B cell (primary cell): ENCODE results near the gene TFCP2L1. TPM values are rescaled to one million over a fixed set of nuclear protein-coding genes. Genes with fewer than 3 reads are reported as not detected.

Experiments used
- ATAC-seq: fragments of 200-7000 bp; cut with Tn5 transposase; one replicate; pipeline ENCODE4 v1.10.0; 2021; ENCODE audit warnings: low read depth, mild to moderate bottlenecking, moderate number of reproducible peaks, moderate library complexity
- CTCF ChIA-PET: fragments of 350-600 bp; sonication (Branson Sonifier 250); formaldehyde crosslinking; loops from one replicate; lab custom pipeline; 2021; ENCODE audit warnings: antibody characterized with exemption, inconsistent platforms; lab: Charles Lee
- POLR2A ChIA-PET: fragments of 350-600 bp; sonication (Branson Sonifier 250); formaldehyde crosslinking; loops from one replicate; lab custom pipeline; 2021; ENCODE audit warnings: antibody characterized with exemption; lab: Charles Lee
- DNase-seq: peaks from one replicate; pipeline ENCODE4 v3.0.0; 2013
- H2AFZ ChIP-seq: 2 replicates; pipeline ENCODE4 v1.6.1; 2012; ENCODE audit warnings: mild to moderate bottlenecking, low read depth, low read length; ENCODE audit not compliant: insufficient read depth, poor library complexity, severe bottlenecking
- H3K27ac ChIP-seq, 2 donors: 1 replicate in 1 of 2; 2 replicates in 1 of 2; pipeline ENCODE4 v1.5.1; 2012 to 2013; ENCODE audit warnings: low read length in 2 of 2, mild to moderate bottlenecking in 2 of 2, moderate library complexity in 1 of 2
- H3K27me3 ChIP-seq, 4 experiments: fragments of 200-600 bp in 1 of 4; sonication (generic) in 1 of 4; replicated peaks in 1 of 4; 1 replicate in 2 of 4; 2 replicates in 2 of 4; pipeline versions ENCODE4 v1.6.1 to v1.7.0; 2013 to 2016; ENCODE audit warnings: low read length in 3 of 4, mild to moderate bottlenecking in 2 of 4, mixed read lengths in 1 of 4, moderate library complexity in 1 of 4; ENCODE audit not compliant: insufficient read depth in 4 of 4, control insufficient read depth in 3 of 4; ENCODE audit errors: control extremely low read depth in 1 of 4
- H3K36me3 ChIP-seq, 2 experiments: replicated peaks in 1 of 2; 1 replicate in 1 of 2; 2 replicates in 1 of 2; pipeline versions ENCODE4 v1.6.1 to v1.7.1; 2013; ENCODE audit warnings: low read length in 1 of 2; ENCODE audit not compliant: insufficient read depth in 2 of 2, control insufficient read depth in 1 of 2; ENCODE audit errors: control extremely low read depth in 1 of 2, extremely low read depth in 1 of 2
- H3K4me1 ChIP-seq, 2 donors: fragments of 200-600 bp in 1 of 2; sonication (generic) in 1 of 2; 1 replicate in 1 of 2; 2 replicates in 1 of 2; pipeline versions ENCODE4 v1.5.1 to v1.6.1; 2013 to 2017; ENCODE audit warnings: low read length in 2 of 2; ENCODE audit not compliant: control insufficient read depth in 2 of 2, insufficient read depth in 2 of 2
- H3K4me2 ChIP-seq: replicated peaks from 2 replicates; pipeline ENCODE3; 2012; ENCODE audit warnings: mild to moderate bottlenecking, low read depth, low read length; ENCODE audit not compliant: poor library complexity, severe bottlenecking
- H3K4me3 ChIP-seq, 5 experiments: fragments of 200-600 bp in 1 of 5; sonication (generic) in 1 of 5; 1 replicate in 3 of 5; 2 replicates in 2 of 5; pipeline versions ENCODE4 v1.5.1 to v1.7.0; 2011 to 2016; ENCODE audit warnings: low read length in 4 of 5, mild to moderate bottlenecking in 4 of 5, low read depth in 2 of 5, control low read depth in 1 of 5, moderate library complexity in 1 of 5; ENCODE audit not compliant: insufficient read depth in 1 of 5; ENCODE audit errors: control extremely low read depth in 1 of 5, extremely low read depth in 1 of 5
- H3K79me2 ChIP-seq: fragments of 200-600 bp; sonication (generic); one replicate; pipeline ENCODE4 v1.6.0; 2016; ENCODE audit warnings: low read length; ENCODE audit not compliant: control insufficient read depth, insufficient read depth
- H3K9ac ChIP-seq: fragments of 200-600 bp; sonication (generic); 2 replicates; pipeline ENCODE4 v1.6.1; 2017; ENCODE audit warnings: mild to moderate bottlenecking, low read length, moderate library complexity
- H3K9me3 ChIP-seq, 3 donors: one replicate each; pipeline versions ENCODE4 v1.6.1 to v1.7.1; 2013; ENCODE audit warnings: low read length in 2 of 3; ENCODE audit not compliant: control insufficient read depth in 2 of 3, insufficient read depth in 1 of 3; ENCODE audit errors: control extremely low read depth in 1 of 3
- H4K20me1 ChIP-seq: 2 replicates; pipeline ENCODE4 v1.6.0; 2012; ENCODE audit warnings: mild to moderate bottlenecking, low read length; ENCODE audit not compliant: insufficient read depth, control insufficient read depth, poor library complexity, severe bottlenecking
- H3K27ac Mint-ChIP-seq: one replicate; pipeline ENCODE4 v1.8.0; 2021; ENCODE audit warnings: mixed read lengths
- H3K27me3 Mint-ChIP-seq: one replicate; pipeline ENCODE4 v1.8.0; 2021; ENCODE audit warnings: mixed read lengths
- H3K4me1 Mint-ChIP-seq: one replicate; pipeline ENCODE4 v1.8.0; 2021; ENCODE audit warnings: mixed read lengths
- H3K4me3 Mint-ChIP-seq: one replicate; pipeline ENCODE4 v1.8.0; 2021; ENCODE audit warnings: mixed read lengths
- H3K9me3 Mint-ChIP-seq: one replicate; pipeline ENCODE4 v1.8.0; 2022; ENCODE audit warnings: mixed read lengths; ENCODE audit not compliant: insufficient read depth
- CTCF ChIP-seq: fragments of 200-600 bp; IDR thresholded peaks from one replicate; pipeline ENCODE4 v1.8.0; 2022; ENCODE audit warnings: antibody characterized with exemption, mild to moderate bottlenecking
- EZH2 ChIP-seq: IDR thresholded peaks from 2 replicates; pipeline ENCODE4 v1.6.1; 2012; ENCODE audit warnings: borderline replicate concordance, low read depth, mild to moderate bottlenecking, moderate library complexity, low read length; ENCODE audit not compliant: insufficient read depth, poor library complexity, severe bottlenecking
- WGBS: methylation state at CpG from one replicate; pipeline ENCODE4 v1.1.5; 2013; ENCODE audit warnings: missing lambda C conversion rate; ENCODE audit not compliant: insufficient coverage; 5-methylcytosine and 5-hydroxymethylcytosine counted together
- intact Hi-C: fragments of 100-400 bp; cut with micrococcal nuclease; formaldehyde crosslinking; loops from one replicate; pipeline ENCODE4 v1.10.0; 2022
- polyA plus RNA-seq: library from polyadenylated mRNA; depleted of rRNA; stranded (reverse); fragments of >200 nt; gene quantifications from 2 replicates; pipeline ENCODE4 v1.2.3, GENCODE V29; 2012
- total RNA-seq, 2 donors: library from RNA; stranded (reverse); fragments of 120-200 nt in 1 of 2; gene quantifications; 1 replicate in 1 of 2; 2 replicates in 1 of 2; pipeline versions ENCODE4 v1.2.3 to v1.2.4, GENCODE V29; 2013 to 2022

Gene TFCP2L1
- total and polyA plus RNA-seq, 2 donors (not counting 1 experiment from before 2014, with no cell fraction given) = 0.03 TPM; not detected in 1

- Histone ChIP-seq H3K36me3 (no peaks in the 10 kb centered on the region), H3K27ac (no peak overlapping the region), H3K4me2 (no peak overlapping the region), H4K20me1 (no peaks in the 10 kb centered on the region), H3K4me1 (no peaks in the 10 kb centered on the region), H3K9ac (no peak overlapping the region), H3K27me3 (no peaks in the 10 kb centered on the region), H3K79me2 (no peaks in the 10 kb centered on the region), H3K4me3 (no peak overlapping the region), H3K9me3 (peaks cover 0 to 9% (median 0%) of the 10 kb centered on the region in 3 donors), H2AFZ (no peak overlapping the region)
- POLR2A ChIA-PET = no interaction called here
- CTCF ChIA-PET = no interaction called here
- intact Hi-C loops = no loop called here
- DNase-seq (no peak), ATAC-seq (no peak)
- 90% methylated on average over 18 of the region's 25 CpGs for WGBS
- H3K4me1 Mint-ChIP-seq = no peaks in the 10 kb centered on the region
- H3K9me3 Mint-ChIP-seq = no peaks in the 10 kb centered on the region
- H3K27ac Mint-ChIP-seq = no peak overlapping the region
- H3K4me3 Mint-ChIP-seq = no peak overlapping the region
- peaks cover 6% of the 10 kb centered on the region for H3K27me3 Mint-ChIP-seq
- TF ChIP-seq CTCF (no peak), EZH2 (no peak)
Observed at GRCh38 chr2:121191191-121192170, 93.5 kb downstream of the TFCP2L1 start.
